Stimulated activated CD8-positive, alpha-beta memory T cell treated with anti-CD3 and anti-CD28 coated beads, Interleukin-15, amount 100 ng/mL, for 48 hours (primary cell): Measurements from ENCODE around the gene ZIC1.

Experiments used
- DNase-seq, 2 donors: peaks; one replicate each; pipeline ENCODE4 v3.0.0-alpha.2; 2020; ENCODE audit warnings: low read depth in 2 of 2

Gene ZIC1

DNA sequence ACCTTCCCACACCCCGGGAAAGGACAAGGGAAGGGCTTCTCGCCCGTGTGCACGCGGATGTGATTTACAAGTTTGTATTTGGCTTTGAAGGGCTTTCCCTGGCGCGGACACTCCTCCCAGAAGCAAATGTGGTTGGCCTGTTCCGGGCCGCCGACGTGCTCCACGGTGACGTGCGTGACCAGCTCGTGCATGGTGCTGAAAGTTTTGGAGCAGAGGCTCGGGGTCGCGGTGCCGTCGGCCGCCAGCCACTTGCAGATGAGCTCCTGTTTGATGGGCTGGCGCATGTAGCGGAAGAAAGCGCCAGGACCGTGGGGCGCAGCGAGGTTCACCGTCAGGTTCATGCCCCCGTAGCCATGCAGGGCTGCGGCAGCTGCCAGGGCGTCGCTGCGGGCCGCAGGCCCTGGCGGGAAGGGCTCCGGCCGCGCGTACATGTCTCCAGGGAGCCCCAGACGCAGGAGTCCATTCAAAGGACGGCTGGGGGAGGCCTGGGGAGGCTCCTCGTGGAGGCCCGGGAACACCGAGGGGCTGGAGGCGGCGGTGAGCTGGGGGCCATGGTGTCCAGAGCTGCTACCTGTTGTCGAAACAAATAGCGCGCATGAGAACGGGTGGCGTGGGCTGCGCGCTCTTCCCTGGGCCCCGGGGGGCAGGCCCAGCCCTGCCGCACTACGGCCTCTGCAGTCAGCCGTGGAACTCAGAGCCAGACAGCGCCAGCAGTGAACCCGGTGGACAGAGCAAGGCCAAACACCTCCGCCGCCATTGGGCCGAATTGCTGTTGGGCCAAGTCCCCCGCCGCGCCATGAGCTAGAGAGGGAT, 13.1 kb upstream of the ZIC1 start:
- DNase-seq, result no peak

DNA sequence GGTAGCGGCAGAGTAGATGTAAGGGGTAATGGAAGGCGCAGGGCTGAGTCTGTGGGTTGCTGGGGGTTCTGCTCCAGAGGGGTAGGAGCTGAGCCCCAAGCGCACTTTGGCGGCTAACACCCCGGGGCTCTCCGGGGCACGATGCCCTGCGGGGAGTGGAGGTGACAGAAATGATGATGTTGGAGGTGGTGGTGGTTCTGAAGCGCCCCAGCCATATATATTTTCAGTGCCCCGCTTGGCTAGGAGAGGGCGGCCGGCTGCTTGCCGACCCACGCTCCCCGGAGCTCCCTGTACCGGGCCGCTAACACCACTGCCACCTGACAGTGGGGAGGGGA, 12.5 kb upstream of the ZIC1 start:
- DNase-seq, result no peak

DNA sequence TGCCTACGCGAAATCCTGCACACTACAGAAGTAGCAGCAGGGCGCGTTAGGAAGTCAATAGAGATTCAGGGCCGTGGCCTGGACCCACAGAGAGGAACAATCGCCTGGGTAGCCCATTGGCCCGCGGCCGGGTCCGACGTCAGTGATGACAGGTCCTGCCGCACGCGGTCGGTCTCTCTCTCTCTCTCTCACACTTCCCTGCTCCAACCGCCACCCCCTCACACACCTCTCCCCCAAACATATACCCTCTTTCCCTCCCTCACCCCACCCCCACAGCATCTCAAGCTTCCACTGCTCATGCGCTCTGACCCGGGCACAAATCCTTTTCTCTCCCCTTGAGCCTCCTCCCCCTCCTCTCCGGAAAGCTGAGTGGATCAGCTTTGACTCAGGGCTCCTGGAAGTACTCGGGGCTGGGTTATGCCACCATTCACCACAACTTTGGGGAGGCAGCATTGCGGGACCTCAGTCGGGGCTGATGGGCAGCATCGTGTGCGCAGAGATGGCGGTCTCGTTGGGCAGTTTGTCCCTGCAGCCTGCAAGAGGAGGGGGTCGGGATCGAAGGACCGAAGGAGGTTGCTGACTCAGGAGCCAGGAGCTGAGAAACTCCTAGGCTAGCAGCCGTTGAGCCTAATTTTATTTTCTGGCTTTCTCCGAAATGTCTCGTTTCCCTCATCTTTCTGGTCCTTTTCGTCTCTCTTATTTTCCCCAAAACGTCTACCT, 11.8 kb upstream of the ZIC1 start:
- DNase-seq, result no peak

DNA sequence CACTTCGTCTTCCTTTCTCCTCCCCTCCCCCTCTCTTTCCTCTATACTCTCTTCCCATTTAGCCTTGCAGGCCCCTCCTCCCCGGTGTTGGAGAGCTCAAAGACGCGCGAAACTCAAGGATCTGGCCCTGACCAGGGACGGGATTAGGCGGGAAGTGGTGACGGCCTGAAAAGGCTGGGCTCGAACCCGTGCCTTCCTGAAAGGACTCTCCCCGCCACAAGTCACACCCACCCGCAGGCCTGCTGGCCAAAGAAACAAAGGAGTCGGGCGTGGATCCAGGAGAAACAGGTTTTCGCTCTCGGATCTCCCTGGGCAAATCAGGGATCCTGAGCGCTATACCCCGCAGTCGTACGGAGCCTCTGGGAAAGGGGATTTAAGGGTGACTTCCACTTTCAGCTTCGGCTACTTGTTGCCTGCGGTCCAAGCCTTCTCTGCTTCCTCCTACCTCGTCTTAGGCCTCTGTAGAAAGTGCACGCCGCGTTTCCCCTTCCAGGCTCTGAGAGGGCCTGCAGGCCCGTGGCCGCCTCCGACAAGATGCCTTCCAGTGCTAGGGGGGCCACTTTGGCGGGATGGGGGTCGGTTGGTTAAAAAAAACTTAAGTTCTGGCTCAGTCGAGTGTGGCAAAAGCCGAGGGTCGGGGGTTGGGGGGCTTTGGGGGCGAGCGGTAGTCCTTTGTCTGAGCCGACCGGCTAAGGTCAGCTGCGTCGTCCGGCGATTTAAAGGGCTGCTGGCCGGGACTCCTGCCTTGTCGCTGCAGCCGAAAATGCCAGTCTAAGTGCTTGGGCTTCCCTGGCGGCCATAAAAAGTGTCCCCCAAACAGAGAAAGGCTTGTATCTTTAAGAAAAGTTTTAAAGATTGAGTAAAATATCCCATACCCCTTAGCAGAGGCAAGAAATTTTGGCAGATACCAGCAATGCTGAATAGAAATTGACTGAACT, 11.0 kb upstream of the ZIC1 start:
- DNase-seq, result no peak

DNA sequence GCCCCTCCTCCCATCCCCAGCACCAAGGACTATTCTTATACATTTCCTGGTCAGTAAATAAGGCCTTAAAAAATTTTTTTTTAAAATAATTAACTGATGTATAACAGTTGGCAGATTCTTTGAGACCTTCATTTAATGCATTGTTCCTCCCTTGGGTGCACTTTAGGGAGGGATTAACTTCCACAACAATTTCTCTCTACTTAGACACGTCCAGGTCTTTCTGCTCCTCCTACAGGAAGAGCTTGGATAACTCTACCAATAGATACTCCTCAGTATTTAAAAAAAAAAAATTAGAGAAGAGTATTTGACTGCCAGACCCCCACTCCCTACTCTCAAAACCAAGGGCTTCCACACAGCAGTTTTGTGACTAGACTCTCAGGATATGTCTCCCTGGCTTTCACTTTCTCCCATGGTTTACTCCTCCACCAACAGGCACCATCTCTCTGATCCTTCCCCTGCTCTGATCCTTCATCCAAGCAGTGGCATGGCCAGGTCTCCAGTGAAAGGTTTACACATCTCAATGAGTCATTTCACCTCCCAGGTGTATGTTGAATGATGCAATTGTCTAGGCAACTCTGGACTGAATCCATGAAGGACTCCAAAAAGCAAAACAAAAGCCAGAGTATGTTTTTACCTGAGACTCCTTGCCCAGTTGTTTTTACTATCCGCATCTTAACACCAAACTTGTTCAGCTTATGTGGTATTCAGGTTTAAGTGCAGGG, 10.2 kb upstream of the ZIC1 start:
- DNase-seq, result no peak

DNA sequence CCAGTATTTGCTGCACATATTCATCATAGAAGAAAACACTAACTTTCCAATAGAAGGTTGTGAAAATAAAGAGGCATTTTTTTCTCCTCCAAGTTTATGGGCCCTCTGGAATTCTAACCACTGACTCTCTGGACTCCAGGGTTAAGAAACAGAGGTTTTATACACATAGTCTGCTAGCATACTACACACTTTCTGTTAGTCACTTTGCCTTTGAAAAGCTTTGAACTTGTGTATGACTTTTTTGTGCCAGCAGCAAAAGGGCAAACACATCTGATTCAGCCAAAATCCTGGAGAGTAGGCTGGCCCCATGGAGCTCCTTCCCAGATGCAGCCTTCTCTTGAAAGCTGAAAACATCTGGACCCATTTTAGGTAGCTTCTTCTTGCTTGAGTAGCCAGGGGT, 9.1 kb upstream of the ZIC1 start:
- no peak for DNase-seq

DNA sequence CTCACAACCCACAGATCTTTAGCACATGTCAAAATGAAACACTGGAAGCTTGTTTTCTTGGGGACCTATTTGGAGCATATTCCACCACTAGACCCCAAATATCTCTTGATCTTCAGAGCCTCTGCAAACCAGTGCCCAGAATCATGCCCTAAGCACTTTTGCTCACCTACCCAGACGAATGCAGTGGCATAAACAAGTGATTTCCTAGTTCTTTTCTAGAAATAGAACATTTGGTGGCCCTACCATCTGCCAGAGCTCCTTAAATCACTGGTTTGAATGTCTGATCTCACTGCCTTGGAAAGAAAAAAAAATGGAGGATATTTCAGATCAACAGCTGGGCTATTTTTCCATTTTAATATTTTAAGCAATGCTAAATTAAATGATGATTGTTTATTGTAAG, 8.2 kb upstream of the ZIC1 start:
- no peak for DNase-seq

DNA sequence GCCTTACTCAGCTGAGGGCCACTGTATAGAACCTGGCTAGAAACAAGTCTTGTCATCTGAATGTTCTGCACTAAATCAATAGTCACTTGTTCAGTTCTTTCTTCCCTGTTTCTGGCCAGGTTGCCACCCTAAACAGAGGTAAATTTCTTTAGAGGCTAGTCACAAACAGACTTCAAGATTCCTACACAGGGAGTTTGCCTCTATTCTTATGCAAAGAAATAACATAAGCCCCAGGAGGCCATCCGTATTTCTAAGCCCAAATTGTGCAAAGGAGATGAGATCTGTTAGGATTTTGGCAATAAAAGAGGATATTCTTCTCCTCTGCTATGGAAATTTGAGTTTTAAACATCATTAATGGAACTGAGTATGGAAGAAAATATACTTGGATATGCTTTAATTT, 7.7 kb upstream of the ZIC1 start:
- DNase-seq, result no peak

DNA sequence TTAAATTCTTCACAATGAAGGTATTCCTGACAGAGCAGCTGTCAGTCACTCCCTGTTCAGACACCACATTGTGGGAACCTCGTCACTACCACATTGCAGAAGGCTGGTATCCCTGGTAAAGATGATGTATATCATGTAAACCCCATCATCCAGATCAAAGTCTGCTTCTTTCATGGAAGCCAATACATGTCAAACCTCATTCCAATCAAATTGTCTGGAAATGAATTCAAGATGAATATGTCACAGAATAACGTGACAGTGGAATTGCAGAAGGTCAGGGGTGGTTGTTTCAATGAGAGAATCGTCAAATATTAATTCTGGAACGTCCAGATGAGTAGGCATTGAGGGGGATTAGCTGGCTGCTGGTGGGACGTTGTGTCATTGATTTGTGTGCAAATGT, 7.0 kb upstream of the ZIC1 start:
- DNase-seq, result no peak

DNA sequence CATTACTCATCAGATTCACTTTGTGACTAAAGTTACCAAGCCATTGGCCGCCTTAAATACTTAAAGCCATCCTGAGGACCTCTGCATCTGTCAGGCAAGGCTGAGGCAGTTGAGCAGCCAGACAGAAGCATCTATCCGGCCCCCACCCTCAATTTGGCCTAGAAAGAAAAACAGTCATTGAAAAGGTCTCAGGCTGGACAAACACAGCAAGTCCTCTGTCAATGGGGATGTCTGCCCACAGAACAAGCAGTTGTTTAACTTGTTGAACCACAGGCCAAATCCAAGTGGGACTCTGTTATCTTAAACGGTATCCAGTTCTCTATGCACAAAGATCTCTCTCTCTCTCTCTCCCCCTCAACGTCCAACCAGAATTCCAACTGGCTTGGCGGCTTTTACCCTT, 5.7 kb upstream of the ZIC1 start:
- no peak for DNase-seq

DNA sequence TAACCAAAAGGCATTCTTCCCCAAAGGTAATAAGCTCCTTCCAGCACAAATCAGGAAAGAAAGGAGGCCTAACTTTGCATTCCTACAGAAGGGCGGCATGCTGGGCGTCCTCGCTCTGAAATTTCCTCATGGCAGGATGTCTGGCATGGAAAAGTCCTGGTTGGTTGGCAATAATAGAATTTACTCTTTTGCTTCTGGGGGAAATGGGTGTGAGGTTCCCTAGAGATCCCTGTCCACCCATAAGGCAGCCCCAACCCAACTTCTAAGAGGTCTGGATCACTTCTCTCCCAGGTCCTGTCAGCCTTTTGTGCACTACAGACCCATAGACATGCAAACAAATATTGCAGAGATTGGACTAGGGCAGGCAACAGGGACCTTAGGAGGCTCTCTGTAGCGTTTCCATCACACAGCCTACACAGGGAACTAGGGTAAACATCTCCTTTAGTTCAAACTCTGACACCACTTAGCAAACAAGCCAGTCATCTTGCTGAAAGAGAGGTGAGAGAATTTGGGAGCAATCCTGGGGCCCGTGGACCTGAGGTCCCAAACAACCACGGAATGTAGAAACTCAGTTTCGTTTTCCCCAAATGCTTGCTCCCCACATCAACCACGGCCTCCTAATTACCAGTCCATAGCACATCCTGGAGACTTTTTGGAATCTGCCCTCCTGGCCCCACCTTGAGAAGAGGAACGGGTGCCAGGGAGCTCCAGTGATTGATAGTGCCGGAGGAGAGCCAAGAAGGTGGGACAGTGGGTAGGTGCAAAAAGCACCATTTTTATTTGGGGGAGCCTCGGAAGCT, 5.0 kb upstream of the ZIC1 start:
- DNase-seq, result no peak

DNA sequence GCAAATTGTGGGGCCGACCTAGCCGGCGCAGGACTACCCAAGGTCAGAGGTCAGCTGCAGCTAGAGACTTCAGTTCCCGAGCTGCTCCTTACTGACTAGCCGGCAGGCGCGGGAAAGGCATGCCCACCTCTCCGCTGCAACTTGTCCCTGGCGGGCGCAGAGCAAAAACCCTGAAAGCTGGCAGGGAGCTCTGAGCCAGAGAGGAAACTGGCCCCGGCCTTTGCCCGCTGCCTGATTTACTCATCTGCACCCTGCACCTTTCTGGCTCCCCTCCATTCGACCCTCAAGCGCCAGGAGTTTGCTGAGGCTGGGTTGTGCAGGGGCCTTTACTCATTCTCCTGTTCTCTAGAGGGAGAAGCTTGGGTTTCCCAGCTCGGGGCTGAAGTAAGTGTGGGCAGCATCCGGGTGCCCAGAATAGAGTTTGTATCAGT, 4.3 kb upstream of the ZIC1 start:
- DNase-seq, result no peak

DNA sequence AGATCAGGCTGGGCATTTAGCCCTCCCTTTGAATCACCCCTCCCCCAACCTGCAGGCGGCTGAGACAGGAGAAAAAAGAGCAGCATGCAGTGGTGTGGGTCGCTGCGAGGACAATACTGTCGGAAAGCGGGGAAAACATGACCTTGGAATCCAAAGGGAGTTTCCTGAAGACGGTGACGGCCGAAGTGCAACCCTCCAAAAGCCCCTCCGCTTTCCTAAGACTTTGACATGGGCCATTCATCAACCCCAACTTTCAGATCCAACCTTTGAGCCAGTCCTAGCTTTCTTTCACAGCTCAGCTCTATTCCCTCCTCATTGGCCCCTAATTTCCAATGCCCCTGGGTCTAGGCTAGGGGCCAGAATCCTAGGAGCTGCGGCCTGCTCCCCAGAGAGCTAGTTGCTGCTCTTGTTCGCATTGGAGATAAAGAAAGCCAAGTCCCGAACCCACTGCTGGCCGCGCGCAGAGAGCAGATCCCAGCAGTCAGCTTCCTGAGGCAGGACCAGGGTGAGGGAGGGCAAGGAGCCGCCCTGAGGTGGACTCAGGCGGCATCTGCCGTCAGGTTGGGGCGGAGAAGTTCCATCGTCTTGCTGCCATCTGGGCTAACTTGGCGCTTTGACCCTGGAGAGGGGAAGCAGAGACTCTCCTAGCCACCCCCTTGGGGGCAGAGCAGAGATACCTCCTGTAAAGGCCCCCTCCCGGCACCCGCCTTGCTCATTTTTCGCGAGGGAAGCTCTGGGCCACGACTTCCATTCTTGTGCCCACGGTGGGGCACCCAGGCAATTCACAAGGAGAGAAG, 3.7 kb upstream of the ZIC1 start:
- DNase-seq, result no peak

DNA sequence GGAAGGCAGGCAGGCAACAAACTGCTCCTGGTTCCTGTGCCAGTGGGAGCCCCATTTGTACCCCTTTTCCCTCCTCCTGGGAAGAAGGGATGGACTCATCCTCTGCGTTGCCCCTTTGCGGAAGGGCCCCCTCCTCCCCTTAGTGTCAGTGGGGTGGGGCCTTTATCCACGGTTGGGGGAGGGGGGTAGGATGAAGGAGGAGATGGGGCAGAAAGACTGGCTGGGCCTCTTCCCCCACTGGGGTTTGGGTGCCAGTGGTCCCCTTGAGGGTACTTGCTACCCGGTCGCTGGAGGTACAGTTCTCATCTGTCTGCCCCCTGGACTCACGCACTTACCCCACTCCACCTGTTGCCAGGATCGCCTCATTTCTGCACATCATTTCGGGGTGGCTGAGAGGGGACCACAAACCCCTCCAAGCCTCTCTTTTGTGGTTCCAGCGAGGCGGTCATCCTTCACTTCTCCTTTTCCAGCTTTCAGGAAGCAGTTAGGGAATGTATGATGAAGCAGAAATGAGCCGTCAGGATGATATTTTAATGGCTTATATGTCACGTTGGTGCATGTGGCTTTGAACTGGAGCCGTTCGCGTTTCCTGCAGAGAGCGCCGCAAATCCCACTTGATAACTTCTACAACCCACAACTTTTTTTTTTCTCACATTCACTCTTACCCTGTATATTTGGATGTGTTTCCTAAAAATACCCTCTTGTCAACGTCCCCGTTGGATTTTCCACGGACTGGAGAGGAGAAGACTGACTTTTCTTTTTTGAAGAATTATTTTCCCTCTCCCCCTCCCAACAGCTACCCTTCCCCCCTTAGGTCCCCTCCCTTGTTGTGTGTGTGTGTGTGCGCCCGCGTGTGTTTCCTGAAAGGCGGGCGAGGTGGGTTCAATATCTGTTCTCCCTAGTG, 2.9 kb upstream of the ZIC1 start, which contains the start of gene ZIC4:
TSS of gene ZIC4 (minus strand) at position 516 of the 904 bp plus-strand sequence. CDS start 3,746 bp downstream, outside the sequence.
- DNase-seq, result no peak

DNA sequence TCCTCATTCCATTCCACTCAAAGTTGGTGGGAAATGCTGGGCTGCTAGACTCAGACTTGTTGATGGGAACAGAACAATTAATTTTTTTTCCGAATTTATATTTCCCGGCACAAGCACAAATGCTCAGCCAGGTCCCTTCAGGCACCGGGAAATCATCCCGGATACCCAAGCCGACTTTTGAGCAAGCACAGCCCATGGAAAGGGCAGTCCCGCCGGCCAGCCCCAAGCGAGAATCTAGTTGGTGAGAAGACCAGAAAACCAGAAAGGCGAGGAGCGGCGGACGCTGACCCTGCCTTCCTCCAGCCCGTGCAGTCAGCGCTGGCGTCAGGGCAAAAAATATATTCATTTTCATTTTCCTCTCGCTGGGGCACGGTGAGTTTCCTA, 2.1 kb upstream of the ZIC1 start:
- DNase-seq, result no peak

DNA sequence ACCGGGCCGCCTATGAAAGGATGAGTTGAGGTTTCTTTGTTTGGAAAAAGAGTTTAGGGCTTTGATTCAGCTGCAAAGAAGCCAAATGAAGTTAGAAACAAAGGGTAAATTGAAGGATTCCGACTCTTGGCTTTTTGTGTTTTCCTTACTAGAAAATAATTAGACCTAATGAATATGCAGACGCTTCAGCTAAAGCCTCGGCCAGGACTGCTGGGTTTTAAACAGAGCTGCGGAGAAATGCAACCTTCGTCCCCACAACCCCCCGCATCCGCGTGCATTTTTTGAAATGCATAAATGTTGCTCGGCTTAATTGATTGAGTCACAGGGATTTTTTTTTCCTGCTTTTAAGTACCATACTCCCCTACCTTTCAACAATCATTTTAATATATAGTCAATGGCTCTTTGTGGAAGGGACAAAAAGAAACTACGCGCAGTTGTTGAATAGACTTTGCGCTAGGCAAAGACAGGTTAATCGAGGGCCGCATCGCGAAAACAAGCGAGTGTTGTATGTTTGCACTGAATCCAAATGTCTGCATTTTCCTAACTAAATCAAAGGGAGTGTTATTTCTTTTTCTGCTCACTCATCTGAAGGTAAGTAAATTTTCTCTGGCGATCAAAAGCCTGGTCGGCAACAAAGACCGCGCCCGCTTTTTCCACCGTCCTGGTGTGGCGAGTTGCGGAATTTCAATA, 1.5 kb upstream of the ZIC1 start:
- no peak for DNase-seq

DNA sequence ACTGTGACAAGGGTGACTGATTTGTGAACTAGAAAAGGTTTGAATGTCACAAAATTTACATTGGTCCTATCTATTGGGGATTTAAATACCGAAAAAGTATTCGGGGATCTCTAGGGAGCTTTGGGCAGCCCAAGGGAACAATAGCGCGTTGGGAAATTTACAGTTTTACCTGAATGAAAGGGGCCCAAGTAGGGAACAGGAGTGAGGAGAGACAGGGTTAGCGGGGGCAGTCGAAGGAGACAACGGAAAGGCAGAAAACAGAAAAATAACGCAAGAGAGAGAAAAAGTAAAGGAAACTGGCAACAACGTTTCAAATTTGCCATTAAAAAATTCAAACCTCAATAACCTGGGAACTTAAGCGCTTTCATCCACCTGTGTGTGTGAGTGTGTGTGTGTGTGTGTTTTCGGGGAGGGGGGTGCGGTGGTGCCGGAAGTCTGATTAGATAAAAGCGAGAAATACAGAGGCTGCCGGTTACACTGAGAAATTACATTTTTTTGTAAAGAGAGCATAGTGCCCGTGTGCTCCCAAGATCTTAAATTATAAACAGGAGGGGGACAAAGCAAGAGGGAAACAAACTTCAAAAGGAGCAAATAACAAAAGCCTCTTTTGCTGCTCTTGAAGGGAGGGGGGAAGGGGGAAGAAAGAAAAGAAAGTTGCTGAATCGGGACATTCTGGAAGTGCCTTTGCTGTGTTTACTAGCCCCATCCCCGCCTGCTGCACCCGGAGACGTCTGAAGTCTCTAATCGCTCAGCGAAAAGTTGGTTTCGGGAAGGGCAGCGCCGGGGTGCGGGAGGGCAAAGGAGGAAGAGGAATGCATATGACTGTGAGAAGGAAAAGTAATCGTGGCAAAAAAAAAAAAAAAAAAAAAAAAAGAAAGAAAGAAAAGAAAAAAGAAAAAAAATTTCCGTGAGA, 721 bp upstream of the ZIC1 start:
- DNase-seq, result no peak
